GM10266 (cell line): Measurements from ENCODE around the gene OSBPL2.

Source experiments
- DNase-seq: peaks from one replicate; pipeline ENCODE4 v3.0.0; 2012; ENCODE audit errors: extremely low spot score
- CTCF ChIP-seq: IDR thresholded peaks from 2 replicates; pipeline ENCODE4 v1.5.1; 2012; ENCODE audit warnings: mild to moderate bottlenecking, low read depth; ENCODE audit not compliant: control insufficient read depth, insufficient read depth; ENCODE audit errors: missing control alignments

OSBPL2 gene

GRCh38 chr20:62329389-62330377 lies 91.4 kb downstream of the OSBPL2 start:
- no peak for DNase-seq
- TF ChIP-seq CTCF, result no peak

- no peak for TF ChIP-seq CTCF
- DNase-seq, result no peak
Measured at GRCh38 chr20:62330576-62331317, 92.4 kb downstream of the OSBPL2 start.

- no peak for DNase-seq
- TF ChIP-seq CTCF, result no peak
Measured at GRCh38 chr20:62331347-62331746, 93.0 kb downstream of the OSBPL2 start.

GRCh38 chr20:62332421-62332820 lies 94.1 kb downstream of the OSBPL2 start:
- no peak for DNase-seq
- TF ChIP-seq CTCF, result no peak

- TF ChIP-seq CTCF, result no peak
- DNase-seq, result no peak
Measured at GRCh38 chr20:62332989-62333819, 94.9 kb downstream of the OSBPL2 start.

GRCh38 chr20:62333820-62334595 lies 95.7 kb downstream of the OSBPL2 start:
- no peak for TF ChIP-seq CTCF

More at GRCh38 chr20:62333820-62334595, 95.7 kb downstream of the OSBPL2 start:
- no peak for DNase-seq
